MCF 10A (cell line): ENCODE measurements around the gene NR0B2. TPM values are rescaled to one million over a fixed set of nuclear protein-coding genes. Genes with fewer than 3 reads are reported as not detected.

Experiments
- BruUV-seq: library from RNA; stranded (reverse); fragments of 400-500 nt; replicated peaks from 2 replicates; lab custom pipeline; 2021; lab: Mats Ljungman, UMichigan
- CTCF ChIA-PET: fragments of 300-600 bp; sonication (Branson Sonifier 250); formaldehyde crosslinking; extraction: SDS; loops from one replicate; lab custom pipeline; 2021; ENCODE audit warnings: antibody characterized with exemption, inconsistent platforms; lab: Yijun Ruan, JAX
- POLR2A ChIA-PET: fragments of 300-600, 350-650 bp; sonication (Branson Sonifier 250); formaldehyde crosslinking; extraction: SDS; loops from one replicate; lab custom pipeline; 2020; ENCODE audit warnings: antibody characterized with exemption, inconsistent platforms; lab: Yijun Ruan, JAX
- DNase-seq: peaks from one replicate; pipeline ENCODE4 v3.0.0-alpha.2; 2018; ENCODE audit not compliant: unreplicated experiment
- H3K27ac Mint-ChIP-seq: one replicate; pipeline ENCODE4 v1.8.0; 2022; ENCODE audit warnings: mild to moderate bottlenecking, low read depth, mixed read lengths; ENCODE audit not compliant: unreplicated experiment
- H3K27me3 Mint-ChIP-seq: one replicate; pipeline ENCODE4 v1.8.0; 2022; ENCODE audit warnings: mixed read lengths; ENCODE audit not compliant: insufficient read depth, unreplicated experiment
- H3K36me3 Mint-ChIP-seq: one replicate; pipeline ENCODE4 v1.8.0; 2022; ENCODE audit warnings: mild to moderate bottlenecking, moderate library complexity, mixed read lengths; ENCODE audit not compliant: insufficient read depth, unreplicated experiment
- H3K4me1 Mint-ChIP-seq: one replicate; pipeline ENCODE4 v1.8.0; 2022; ENCODE audit warnings: mixed read lengths; ENCODE audit not compliant: insufficient read depth, unreplicated experiment
- H3K4me3 Mint-ChIP-seq: one replicate; pipeline ENCODE4 v1.8.0; 2022; ENCODE audit warnings: mild to moderate bottlenecking, moderate library complexity, mixed read lengths; ENCODE audit not compliant: unreplicated experiment
- H3K9me3 Mint-ChIP-seq: one replicate; pipeline ENCODE4 v1.8.0; 2022; ENCODE audit warnings: mixed read lengths; ENCODE audit not compliant: unreplicated experiment
- intact Hi-C: fragments of 100-400 bp; cut with micrococcal nuclease; formaldehyde crosslinking; loops from 2 replicates; pipeline ENCODE4 v1.14.1; 2022
- total RNA-seq: library from RNA; stranded (reverse); gene quantifications from 2 replicates; pipeline ENCODE4 v1.2.3, GENCODE V29; 2022
- TF ChIP-seq, protein P1 (sequence below): fragments of 200-600 bp; IDR thresholded peaks from one replicate; pipeline ENCODE4 v1.8.0; 2022; ENCODE audit warnings: antibody characterized with exemption, mild to moderate bottlenecking; ENCODE audit not compliant: unreplicated experiment

NR0B2 gene
- total RNA-seq, 1 experiment from 2014 or later: not detected

DNA sequence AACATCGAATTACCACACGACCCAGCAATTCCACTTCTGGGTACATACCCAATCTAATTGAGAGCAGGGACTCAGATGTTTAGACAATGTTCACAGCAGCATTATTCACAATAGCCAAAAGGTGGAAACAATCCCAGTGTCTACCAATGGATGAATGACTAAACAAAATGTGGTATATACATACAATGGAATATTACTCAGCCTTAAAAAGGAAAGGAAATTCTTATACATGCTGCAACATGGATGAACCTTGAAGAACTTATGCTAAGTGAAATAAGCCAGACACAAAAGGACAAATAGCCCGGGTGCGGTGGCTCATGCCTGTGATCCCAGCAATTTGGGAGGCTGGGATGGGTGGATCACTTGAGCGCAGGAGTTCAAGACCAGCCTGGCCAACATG is 39.6 kb upstream of the NR0B2 start:
- no peak for DNase-seq
- ChIA-PET POLR2A (no interaction called here), CTCF (interaction anchor here (1.1 kb wide), 1 partner anchor 44 kb away, joined by 3 read pairs; no protein-coding TSS in a partner anchor)
- H3K36me3 Mint-ChIP-seq: peaks cover 53% of the 10 kb centered on the region
- H3K9me3 Mint-ChIP-seq: no peaks in the 10 kb centered on the region
- H3K27ac Mint-ChIP-seq: no peak overlapping the region
- H3K4me1 Mint-ChIP-seq: peaks cover 5% of the 10 kb centered on the region
- no peaks in the 10 kb centered on the region for H3K27me3 Mint-ChIP-seq
- TF ChIP-seq, protein P1, sequence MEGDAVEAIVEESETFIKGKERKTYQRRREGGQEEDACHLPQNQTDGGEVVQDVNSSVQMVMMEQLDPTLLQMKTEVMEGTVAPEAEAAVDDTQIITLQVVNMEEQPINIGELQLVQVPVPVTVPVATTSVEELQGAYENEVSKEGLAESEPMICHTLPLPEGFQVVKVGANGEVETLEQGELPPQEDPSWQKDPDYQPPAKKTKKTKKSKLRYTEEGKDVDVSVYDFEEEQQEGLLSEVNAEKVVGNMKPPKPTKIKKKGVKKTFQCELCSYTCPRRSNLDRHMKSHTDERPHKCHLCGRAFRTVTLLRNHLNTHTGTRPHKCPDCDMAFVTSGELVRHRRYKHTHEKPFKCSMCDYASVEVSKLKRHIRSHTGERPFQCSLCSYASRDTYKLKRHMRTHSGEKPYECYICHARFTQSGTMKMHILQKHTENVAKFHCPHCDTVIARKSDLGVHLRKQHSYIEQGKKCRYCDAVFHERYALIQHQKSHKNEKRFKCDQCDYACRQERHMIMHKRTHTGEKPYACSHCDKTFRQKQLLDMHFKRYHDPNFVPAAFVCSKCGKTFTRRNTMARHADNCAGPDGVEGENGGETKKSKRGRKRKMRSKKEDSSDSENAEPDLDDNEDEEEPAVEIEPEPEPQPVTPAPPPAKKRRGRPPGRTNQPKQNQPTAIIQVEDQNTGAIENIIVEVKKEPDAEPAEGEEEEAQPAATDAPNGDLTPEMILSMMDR: no peak
- H3K4me3 Mint-ChIP-seq: no peak overlapping the region
- no TSS peak for BruUV-seq
- intact Hi-C loops: no loop called here

- Mint-ChIP-seq H3K9me3 (no peaks in the 10 kb centered on the region), H3K4me3 (no peak overlapping the region), H3K27ac (no peak overlapping the region), H3K36me3 (peaks cover 60% of the 10 kb centered on the region), H3K4me1 (peaks cover 5% of the 10 kb centered on the region), H3K27me3 (no peaks in the 10 kb centered on the region)
- no TSS peak for BruUV-seq
- TF ChIP-seq, protein P1: no peak
- intact Hi-C loops: no loop called here
- no peak for DNase-seq
- CTCF ChIA-PET: no interaction called here
- POLR2A ChIA-PET: interaction anchor here (0.7 to 1.1 kb wide), 2 partner anchors 9 to 306 kb away, joined by 3 to 4 read pairs; partner anchors contain the start of gene KDF1
These were observed 38.2 kb upstream of the NR0B2 start for GRCh38 chr1:26951821-26952497.

DNA sequence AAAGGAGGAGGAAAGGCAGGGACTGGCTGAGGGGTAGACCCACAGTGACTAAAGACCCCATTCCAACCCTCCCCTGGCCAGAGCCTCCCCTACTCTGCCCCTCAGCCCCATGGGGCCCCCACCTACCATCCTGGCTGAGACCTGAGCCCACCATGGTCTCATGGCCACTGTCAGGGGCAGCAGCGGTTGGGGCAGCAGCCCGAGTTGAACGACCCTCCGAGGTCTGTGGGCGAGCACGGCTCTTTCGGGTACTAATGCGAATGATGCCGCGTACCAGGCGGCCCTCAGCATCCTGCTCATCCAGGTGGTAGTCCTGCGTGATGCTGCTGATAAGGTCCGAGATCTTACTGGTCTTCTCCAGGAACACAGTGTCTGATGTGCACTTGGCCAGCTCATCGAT is 37.4 kb upstream of the NR0B2 start:
- Mint-ChIP-seq H3K9me3 (no peaks in the 10 kb centered on the region), H3K4me1 (peaks cover 5% of the 10 kb centered on the region), H3K27me3 (no peaks in the 10 kb centered on the region), H3K4me3 (no peak overlapping the region), H3K36me3 (peaks cover 61% of the 10 kb centered on the region), H3K27ac (no peak overlapping the region)
- CTCF ChIA-PET: interaction anchor here (0.6 kb wide), 1 partner anchor 140 kb away, joined by 5 read pairs; no protein-coding TSS in a partner anchor
- no TSS peak for BruUV-seq
- POLR2A ChIA-PET: interaction anchor here (0.7 to 1.1 kb wide), 2 partner anchors 9 to 307 kb away, joined by 3 to 4 read pairs; partner anchors contain the start of gene KDF1
- intact Hi-C loops: no loop called here
- DNase-seq: no peak
- TF ChIP-seq, protein P1: no peak

DNA sequence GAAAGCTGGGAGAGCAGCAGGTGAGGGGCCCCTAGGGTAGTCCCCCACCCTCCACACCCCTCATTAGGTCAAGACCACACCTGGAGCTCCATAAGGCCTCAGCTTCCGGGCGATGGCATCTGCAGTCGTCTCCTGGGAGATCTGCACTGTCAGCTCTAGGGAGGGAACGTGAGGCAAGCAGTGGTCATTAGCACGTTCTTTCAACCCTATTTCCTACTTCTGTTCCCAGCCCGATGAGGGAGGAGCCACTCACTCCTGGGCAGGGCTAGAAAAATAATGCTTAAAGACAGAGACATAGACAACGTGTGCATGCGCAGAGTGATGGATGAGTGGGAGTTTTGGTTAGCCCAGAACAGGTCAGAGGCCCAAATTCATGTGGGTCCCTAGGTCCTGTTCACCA is 36.8 kb upstream of the NR0B2 start:
- no peak overlapping the region for H3K27ac Mint-ChIP-seq
- intact Hi-C loops: no loop called here
- ChIA-PET POLR2A (interaction anchor here (1.1 to 1.6 kb wide), 4 partner anchors 9 to 13 kb away, joined by 3 to 7 read pairs (median 4); partner anchors contain the start of gene KDF1), CTCF (interaction anchor here (0.6 kb wide), 1 partner anchor 139 kb away, joined by 5 read pairs; no protein-coding TSS in a partner anchor)
- H3K4me3 Mint-ChIP-seq: no peak overlapping the region
- TF ChIP-seq, protein P1: no peak
- no peak for DNase-seq
- H3K36me3 Mint-ChIP-seq: peaks cover 67% of the 10 kb centered on the region
- H3K4me1 Mint-ChIP-seq: peaks cover 5% of the 10 kb centered on the region
- H3K9me3 Mint-ChIP-seq: no peaks in the 10 kb centered on the region
- no peaks in the 10 kb centered on the region for H3K27me3 Mint-ChIP-seq
- no TSS peak for BruUV-seq
